Esophagus muscularis mucosa (tissue), 4 donors: ENCODE results near the gene CCNJ.

ENCODE experiments used
- CTCF ChIP-seq, 3 experiments: fragments of 200-600 bp in 2 of 3; fragments of 450-650 bp in 1 of 3; sonication (generic) in 2 of 3; IDR thresholded peaks; one replicate each; pipeline ENCODE4 v1.5.1; 2017 to 2019; ENCODE audit warnings: antibody characterized with exemption in 3 of 3, mild to moderate bottlenecking in 2 of 3, moderate library complexity in 1 of 3
- EP300 ChIP-seq: sonication (generic); formaldehyde crosslinking; IDR thresholded peaks from one replicate; pipeline ENCODE4 v1.6.1; 2017; ENCODE audit warnings: antibody characterized with exemption
- POLR2A ChIP-seq: fragments of 450-650 bp; IDR thresholded peaks from one replicate; pipeline ENCODE4 v1.6.1; 2017; ENCODE audit warnings: antibody characterized with exemption, moderate library complexity, mild to moderate bottlenecking, low read depth
- POLR2AphosphoS5 ChIP-seq, 2 donors: sonication (generic); formaldehyde crosslinking; IDR thresholded peaks; one replicate each; pipeline ENCODE4 v1.6.1; 2017; ENCODE audit warnings: antibody characterized with exemption in 2 of 2

DNA sequence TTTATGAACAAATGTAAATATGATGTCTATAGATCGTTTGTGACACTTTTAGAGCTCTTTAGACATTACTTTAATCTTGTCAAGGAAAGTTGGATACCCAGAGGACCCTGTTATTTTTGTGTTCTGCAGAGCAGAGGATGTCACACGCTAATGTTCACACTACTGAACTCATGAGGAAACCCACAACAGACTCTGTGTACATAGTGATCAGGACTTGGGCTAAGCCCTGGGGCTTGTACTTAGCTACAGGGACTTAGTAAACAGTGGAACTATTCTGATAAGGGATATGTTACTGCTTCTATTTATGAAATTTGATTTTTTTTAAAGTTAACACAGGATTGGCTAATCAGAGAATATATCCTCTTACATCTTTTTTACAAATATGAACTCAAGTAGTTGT, 50.6 kb downstream of the CCNJ start:
- TF ChIP-seq CTCF (IDR thresholded peaks at IDR 0.05) (no peak), POLR2A (no peak), POLR2AphosphoS5 (IDR thresholded peaks at IDR 0.05) (no peak), EP300 (no peak)
